Measurements from ENCODE around the gene CEP85L.

CEP85L gene

GRCh38 chr6:118511930-118512715, 139.3 kb downstream of the CEP85L start:
- H3K27ac Mint-ChIP-seq, result peak overlapping the region; percentile 70
- H3K27me3 Mint-ChIP-seq, result no peaks in the 10 kb centered on the region
- H3K9me3 Mint-ChIP-seq, result no peaks in the 10 kb centered on the region
- H3K4me3 Mint-ChIP-seq, result no peak overlapping the region
- H3K4me1 Mint-ChIP-seq, result peaks cover 6 to 26% of the 10 kb centered on the region in 2 donors
- DNase-seq (no peak), ATAC-seq (replicated peaks) (no peak)
- H3K36me3 Mint-ChIP-seq, result peaks cover 4 to 26% of the 10 kb centered on the region in 2 donors

GRCh38 chr6:118509009-118509617, 142.3 kb downstream of the CEP85L start:
- Mint-ChIP-seq H3K9me3 (no peaks in the 10 kb centered on the region), H3K27ac (no peak overlapping the region), H3K27me3 (no peaks in the 10 kb centered on the region), H3K4me3 (no peak overlapping the region), H3K36me3 (peaks cover 9 to 24% of the 10 kb centered on the region in 2 donors), H3K4me1 (peaks cover 10 to 37% of the 10 kb centered on the region in 2 donors)
- ATAC-seq (replicated peaks) (no peak), DNase-seq (no peak)

- no peak overlapping the region for H3K4me3 Mint-ChIP-seq
- H3K27ac Mint-ChIP-seq, result no peak overlapping the region
- no peaks in the 10 kb centered on the region for H3K9me3 Mint-ChIP-seq
- DNase-seq, result no peak
- no peak for ATAC-seq (replicated peaks)
- H3K36me3 Mint-ChIP-seq, result peaks cover 16 to 24% of the 10 kb centered on the region in 2 donors
- peaks cover 10 to 28% of the 10 kb centered on the region in 2 donors for H3K4me1 Mint-ChIP-seq
- no peaks in the 10 kb centered on the region for H3K27me3 Mint-ChIP-seq
Measured at GRCh38 chr6:118507636-118508035, 143.8 kb downstream of the CEP85L start.

- H3K27me3 Mint-ChIP-seq, result no peaks in the 10 kb centered on the region
- no peak for DNase-seq
- no peak overlapping the region for H3K27ac Mint-ChIP-seq
- H3K4me1 Mint-ChIP-seq, result peaks cover 6 to 19% of the 10 kb centered on the region in 2 donors
- ATAC-seq (replicated peaks), result peak in 1 of 2 donors; percentile 39
- H3K4me3 Mint-ChIP-seq, result no peak overlapping the region
- H3K36me3 Mint-ChIP-seq, result peaks cover 26 to 33% of the 10 kb centered on the region in 2 donors
- no peaks in the 10 kb centered on the region for H3K9me3 Mint-ChIP-seq
Measured at GRCh38 chr6:118506071-118506638, 145.2 kb downstream of the CEP85L start.

- Mint-ChIP-seq H3K4me1 (peaks cover 6 to 19% of the 10 kb centered on the region in 2 donors), H3K4me3 (no peak overlapping the region), H3K27ac (no peak overlapping the region), H3K9me3 (peaks cover 0 to 5% of the 10 kb centered on the region in 2 donors), H3K36me3 (peaks cover 31 to 38% of the 10 kb centered on the region in 2 donors), H3K27me3 (no peaks in the 10 kb centered on the region)
- ATAC-seq (replicated peaks) (no peak), DNase-seq (no peak)
Measured at GRCh38 chr6:118505656-118506055, 145.7 kb downstream of the CEP85L start.

DNA sequence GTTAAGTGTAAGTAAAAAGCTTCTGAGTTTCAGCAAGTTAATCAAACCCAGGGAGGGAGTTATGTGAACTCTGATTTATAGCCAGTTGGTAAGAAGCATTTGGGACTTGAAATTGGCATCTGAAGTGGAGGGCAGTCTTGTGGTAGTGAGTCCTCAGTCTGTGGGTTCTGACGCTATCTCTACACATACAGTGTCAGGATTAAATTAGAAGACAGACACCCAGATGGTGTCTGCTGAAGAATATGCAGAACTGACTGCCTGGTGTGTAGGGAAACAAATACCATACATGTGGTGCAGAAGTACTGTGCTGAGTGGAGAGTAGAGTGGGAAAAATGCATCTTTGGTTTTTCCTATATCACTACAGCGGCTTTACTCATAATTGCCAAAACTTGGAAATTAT, 146.8 kb downstream of the CEP85L start:
- DNase-seq, result no peak

GRCh38 chr6:118502169-118502568, 149.2 kb downstream of the CEP85L start:
- Mint-ChIP-seq H3K36me3 (peaks cover 41 to 56% of the 10 kb centered on the region in 2 donors), H3K27me3 (no peaks in the 10 kb centered on the region), H3K4me1 (peaks cover 6 to 16% of the 10 kb centered on the region in 2 donors), H3K4me3 (no peak overlapping the region), H3K9me3 (peaks cover 0 to 8% of the 10 kb centered on the region in 2 donors), H3K27ac (no peak overlapping the region)
- DNase-seq (no peak), ATAC-seq (replicated peaks) (no peak)

More for the DNA sequence above, 146.8 kb downstream of the CEP85L start:
- no peaks in the 10 kb centered on the region for H3K27me3 Mint-ChIP-seq
- H3K9me3 Mint-ChIP-seq, result peaks cover 0 to 8% of the 10 kb centered on the region in 2 donors
- ATAC-seq (replicated peaks), result no peak
- H3K4me3 Mint-ChIP-seq, result no peak overlapping the region
- H3K4me1 Mint-ChIP-seq, result peaks cover 6 to 23% of the 10 kb centered on the region in 2 donors
- H3K27ac Mint-ChIP-seq, result no peak overlapping the region
- peaks cover 35 to 45% of the 10 kb centered on the region in 2 donors for H3K36me3 Mint-ChIP-seq

DNA sequence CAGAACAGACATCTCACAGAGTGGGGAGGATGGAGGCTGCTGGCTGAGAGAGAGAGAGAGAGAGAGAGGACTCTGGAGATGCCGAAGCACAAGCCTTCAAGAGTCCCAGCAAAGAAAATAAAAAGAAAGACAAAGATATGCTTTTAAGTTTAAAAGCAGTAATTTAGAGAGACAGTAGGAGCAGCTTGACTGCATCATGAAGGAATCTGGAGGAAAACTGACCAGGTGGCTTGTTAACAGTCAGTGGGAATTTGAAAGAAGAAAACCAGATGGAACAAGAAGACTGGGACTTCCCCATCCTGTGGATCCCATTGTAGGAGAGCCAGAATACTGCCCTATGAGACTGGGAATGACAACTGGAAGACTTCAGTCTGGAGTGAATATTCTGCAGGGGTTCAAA, 149.6 kb downstream of the CEP85L start:
- peaks cover 3 to 12% of the 10 kb centered on the region in 2 donors for H3K4me1 Mint-ChIP-seq
- ATAC-seq (replicated peaks) (no peak), DNase-seq (no peak)
- peaks cover 41 to 59% of the 10 kb centered on the region in 2 donors for H3K36me3 Mint-ChIP-seq
- peaks cover 0 to 8% of the 10 kb centered on the region in 2 donors for H3K9me3 Mint-ChIP-seq
- H3K27ac Mint-ChIP-seq, result no peak overlapping the region
- no peaks in the 10 kb centered on the region for H3K27me3 Mint-ChIP-seq
- H3K4me3 Mint-ChIP-seq, result no peak overlapping the region

- no peak for DNase-seq
- peaks cover 41 to 59% of the 10 kb centered on the region in 2 donors for H3K36me3 Mint-ChIP-seq
- peaks cover 0 to 8% of the 10 kb centered on the region in 2 donors for H3K9me3 Mint-ChIP-seq
- H3K4me1 Mint-ChIP-seq, result peaks cover under 1 to 6% of the 10 kb centered on the region in 2 donors
- H3K27me3 Mint-ChIP-seq, result no peaks in the 10 kb centered on the region
- H3K27ac Mint-ChIP-seq, result no peak overlapping the region
- no peak overlapping the region for H3K4me3 Mint-ChIP-seq
- no peak for ATAC-seq (replicated peaks)
Measured at GRCh38 chr6:118501099-118501498, 150.3 kb downstream of the CEP85L start.

DNA sequence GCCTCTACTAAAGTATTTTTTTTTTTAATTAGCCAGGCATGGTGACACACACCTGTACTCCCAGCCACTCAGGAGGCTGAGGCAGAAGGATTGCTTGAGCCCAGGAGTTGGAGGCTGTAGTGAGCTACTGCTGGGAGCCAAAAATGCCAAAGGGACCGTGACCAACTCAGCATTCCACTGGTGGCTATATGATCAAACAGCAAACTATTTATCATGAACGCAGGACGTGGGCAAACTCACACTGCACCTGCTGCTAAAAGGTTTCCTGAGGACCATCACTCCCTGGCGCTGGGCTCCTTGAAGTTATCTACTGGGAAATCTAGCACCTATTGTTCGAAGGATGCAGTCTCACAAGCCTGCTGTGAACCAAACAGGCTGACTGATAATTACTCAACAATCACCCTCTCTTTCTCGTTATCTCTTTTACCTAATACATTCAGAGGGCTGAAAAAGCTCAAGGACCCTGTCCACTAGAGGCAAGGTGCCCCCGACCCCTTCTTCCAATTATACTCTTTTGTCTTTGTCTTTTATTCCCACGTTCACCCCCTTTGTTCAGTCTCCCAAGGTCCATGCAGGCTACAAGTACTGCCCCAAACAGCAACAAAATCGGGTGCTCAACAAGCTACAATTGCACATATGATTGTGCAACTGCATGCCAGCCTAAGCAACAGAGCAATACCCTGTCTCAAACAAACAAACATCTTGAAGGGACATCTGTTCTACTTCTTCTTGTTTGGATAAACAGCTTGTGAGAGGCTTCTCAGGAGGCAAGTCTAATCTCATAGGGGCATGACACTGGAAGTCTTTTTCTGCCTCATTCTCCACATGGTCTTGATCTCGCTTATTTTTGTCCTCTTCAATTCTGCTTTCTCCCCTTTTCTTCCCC, 151.0 kb downstream of the CEP85L start:
- peaks cover 0 to 8% of the 10 kb centered on the region in 2 donors for H3K9me3 Mint-ChIP-seq
- no peak overlapping the region for H3K4me3 Mint-ChIP-seq
- H3K27ac Mint-ChIP-seq, result no peak overlapping the region
- DNase-seq (no peak), ATAC-seq (replicated peaks) (no peak)
- H3K36me3 Mint-ChIP-seq, result peaks cover 46 to 61% of the 10 kb centered on the region in 2 donors
- peaks cover 0 to 4% of the 10 kb centered on the region in 2 donors for H3K4me1 Mint-ChIP-seq
- H3K27me3 Mint-ChIP-seq, result no peaks in the 10 kb centered on the region

GRCh38 chr6:118495485-118496280, 155.7 kb downstream of the CEP85L start:
- ATAC-seq (replicated peaks), result no peak
- no peak overlapping the region for H3K27ac Mint-ChIP-seq
- DNase-seq, result no peak
- peaks cover 0 to 3% of the 10 kb centered on the region in 2 donors for H3K9me3 Mint-ChIP-seq
- H3K27me3 Mint-ChIP-seq, result no peaks in the 10 kb centered on the region
- peaks cover 2 to 4% of the 10 kb centered on the region in 2 donors for H3K4me1 Mint-ChIP-seq
- H3K4me3 Mint-ChIP-seq, result no peak overlapping the region
- peaks cover 42 to 61% of the 10 kb centered on the region in 2 donors for H3K36me3 Mint-ChIP-seq

- Mint-ChIP-seq H3K27ac (no peak overlapping the region), H3K9me3 (peaks cover 0 to 3% of the 10 kb centered on the region in 2 donors), H3K36me3 (peaks cover 53 to 69% of the 10 kb centered on the region in 2 donors), H3K27me3 (no peaks in the 10 kb centered on the region), H3K4me1 (peaks cover 0 to 2% of the 10 kb centered on the region in 2 donors), H3K4me3 (no peak overlapping the region)
- no peak for DNase-seq
- no peak for ATAC-seq (replicated peaks)
Measured at GRCh38 chr6:118494091-118494490, 157.3 kb downstream of the CEP85L start.

DNA sequence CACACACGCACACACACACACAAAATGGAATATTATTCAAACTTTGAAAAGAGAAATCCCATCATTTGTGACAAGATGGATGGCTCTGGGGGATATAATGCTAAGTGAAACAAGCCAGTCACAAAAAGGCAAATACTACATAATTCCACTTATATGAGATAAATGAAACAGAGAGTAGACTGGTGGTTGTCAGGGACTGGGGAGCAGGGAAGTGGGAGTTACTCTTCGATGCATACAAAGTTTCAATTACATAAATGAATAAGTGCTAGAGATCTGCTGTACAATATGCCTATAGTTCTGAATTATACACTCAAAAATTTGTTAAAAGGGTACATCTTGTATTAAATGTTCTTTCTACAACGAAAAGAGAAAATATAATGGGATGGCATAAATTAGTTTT, 161.4 kb downstream of the CEP85L start:
- Mint-ChIP-seq H3K4me1 (peaks cover 5 to 10% of the 10 kb centered on the region in 2 donors), H3K27me3 (no peaks in the 10 kb centered on the region), H3K4me3 (no peak overlapping the region), H3K36me3 (peaks cover 69 to 85% of the 10 kb centered on the region in 2 donors), H3K9me3 (peaks cover 8 to 13% of the 10 kb centered on the region in 2 donors), H3K27ac (no peak overlapping the region)
- ATAC-seq (replicated peaks) (peak; percentile 73 to 78), DNase-seq (no peak)
